Tibial artery (tissue), 4 donors: ENCODE results near the gene OR10H2.

Experiments used
- DNase-seq, 2 donors: peaks; one replicate each; pipeline ENCODE4 v3.0.0-alpha.2; 2019
- H3K27ac ChIP-seq, 2 donors: fragments of 200-600 bp; sonication (generic) in 1 of 2; 1 replicate in 1 of 2; 2 replicates in 1 of 2; pipeline ENCODE4 v1.5.1; 2018 to 2019; ENCODE audit warnings: mild to moderate bottlenecking in 1 of 2
- H3K27me3 ChIP-seq, 2 donors: fragments of 200-600 bp; sonication (generic) in 1 of 2; one replicate each; pipeline versions ENCODE4 v1.5.1 to v1.6.0; 2016 to 2019
- H3K36me3 ChIP-seq, 3 donors: fragments of 200-600 bp; sonication (generic) in 2 of 3; one replicate each; pipeline ENCODE4 v1.5.1; 2016 to 2019; ENCODE audit warnings: mild to moderate bottlenecking in 2 of 3
- H3K4me1 ChIP-seq, 4 donors: fragments of 200-600 bp; sonication (generic) in 2 of 4; 1 replicate in 3 of 4; 2 replicates in 1 of 4; pipeline ENCODE4 v1.5.1; 2016 to 2019
- H3K4me3 ChIP-seq, 2 donors: fragments of 200-600 bp; sonication (generic) in 1 of 2; 1 replicate in 1 of 2; 2 replicates in 1 of 2; pipeline ENCODE4 v1.5.1; 2018 to 2019; ENCODE audit warnings: mild to moderate bottlenecking in 2 of 2
- H3K9me3 ChIP-seq, 3 donors: fragments of 200-600 bp; sonication (generic) in 1 of 3; one replicate each; pipeline ENCODE4 v1.5.1; 2016 to 2019
- intact Hi-C: fragments of 100-400 bp; cut with DNase I; formaldehyde crosslinking; loops from one replicate; pipeline ENCODE4 v1.15.0; 2023; ENCODE audit warnings: low total_unique reads
- TF ChIP-seq, protein P1 (sequence below), 2 experiments: fragments of 200-600 bp in 1 of 2; fragments of 450-650 bp in 1 of 2; IDR thresholded peaks; one replicate each; pipeline ENCODE4 v1.5.1; 2017 to 2019; ENCODE audit warnings: antibody characterized with exemption in 2 of 2, mild to moderate bottlenecking in 1 of 2, moderate library complexity in 1 of 2

OR10H2 gene

DNA sequence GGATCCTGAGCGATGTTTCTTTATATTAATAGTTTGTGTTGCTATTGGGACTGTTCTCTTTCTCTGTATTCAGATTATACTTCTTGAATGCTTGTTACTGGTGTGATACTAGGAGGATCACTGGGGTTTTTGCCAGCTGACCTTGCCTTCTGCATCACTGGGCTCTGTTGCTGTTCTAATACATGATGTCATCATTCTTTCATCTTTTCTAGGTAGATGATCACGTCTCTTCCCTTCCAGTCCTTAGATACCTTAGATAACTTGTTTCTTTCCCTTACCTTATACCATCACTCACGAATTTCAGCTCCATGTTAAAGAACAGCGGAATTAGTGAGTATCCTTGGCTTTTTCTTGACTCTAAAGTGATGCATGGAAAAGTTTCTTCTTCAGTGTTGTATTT is 9.9 kb downstream of the OR10H2 start, which contains the start of gene OR10H3:
Gene OR10H3 (plus strand): TSS at position 264 of the 400 bp plus-strand sequence. CDS start 3,408 bp downstream, outside the sequence.
- TF ChIP-seq, protein P1, sequence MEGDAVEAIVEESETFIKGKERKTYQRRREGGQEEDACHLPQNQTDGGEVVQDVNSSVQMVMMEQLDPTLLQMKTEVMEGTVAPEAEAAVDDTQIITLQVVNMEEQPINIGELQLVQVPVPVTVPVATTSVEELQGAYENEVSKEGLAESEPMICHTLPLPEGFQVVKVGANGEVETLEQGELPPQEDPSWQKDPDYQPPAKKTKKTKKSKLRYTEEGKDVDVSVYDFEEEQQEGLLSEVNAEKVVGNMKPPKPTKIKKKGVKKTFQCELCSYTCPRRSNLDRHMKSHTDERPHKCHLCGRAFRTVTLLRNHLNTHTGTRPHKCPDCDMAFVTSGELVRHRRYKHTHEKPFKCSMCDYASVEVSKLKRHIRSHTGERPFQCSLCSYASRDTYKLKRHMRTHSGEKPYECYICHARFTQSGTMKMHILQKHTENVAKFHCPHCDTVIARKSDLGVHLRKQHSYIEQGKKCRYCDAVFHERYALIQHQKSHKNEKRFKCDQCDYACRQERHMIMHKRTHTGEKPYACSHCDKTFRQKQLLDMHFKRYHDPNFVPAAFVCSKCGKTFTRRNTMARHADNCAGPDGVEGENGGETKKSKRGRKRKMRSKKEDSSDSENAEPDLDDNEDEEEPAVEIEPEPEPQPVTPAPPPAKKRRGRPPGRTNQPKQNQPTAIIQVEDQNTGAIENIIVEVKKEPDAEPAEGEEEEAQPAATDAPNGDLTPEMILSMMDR (IDR thresholded peaks at IDR 0.05), result no peak

DNA sequence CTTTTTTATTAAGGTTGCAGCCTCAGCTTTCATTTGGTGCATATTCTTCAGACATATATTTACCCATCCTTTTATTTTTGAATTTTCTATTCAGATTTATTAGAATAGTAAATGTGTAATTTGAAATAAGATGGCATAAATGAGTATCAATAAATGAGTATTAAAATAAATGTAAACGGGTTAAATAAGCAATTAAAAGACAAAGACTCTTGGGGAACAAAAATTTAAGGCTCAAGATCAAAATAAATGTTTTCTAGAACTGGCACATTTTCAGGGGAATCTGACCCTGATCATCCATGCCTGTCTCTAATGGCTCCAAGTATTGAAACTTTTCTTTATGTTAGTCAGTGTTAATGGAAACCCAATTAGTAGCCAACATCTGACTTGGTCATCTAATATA is 13.0 kb downstream of the OR10H2 start:
- no peaks in the 10 kb centered on the region for H3K4me1 ChIP-seq
- TF ChIP-seq, protein P1 (IDR thresholded peaks at IDR 0.05), result no peak
- no peak overlapping the region for H3K4me3 ChIP-seq
- intact Hi-C loops, result no loop called here
- H3K27me3 ChIP-seq, result peaks cover 0 to 12% of the 10 kb centered on the region in 2 donors
- H3K9me3 ChIP-seq, result peaks cover 3 to 21% (median 20%) of the 10 kb centered on the region in 3 donors
- H3K27ac ChIP-seq, result no peak overlapping the region
- no peak for DNase-seq
- no peaks in the 10 kb centered on the region for H3K36me3 ChIP-seq

More for the DNA sequence above, 9.9 kb downstream of the OR10H2 start, which contains the start of gene OR10H3:
- Histone ChIP-seq H3K4me3 (no peak within 1 kb of the TSS), H3K27me3 (peaks cover 0 to 10% of the 10 kb centered on the region in 2 donors), H3K27ac (no peak within 1 kb of the TSS), H3K9me3 (peaks cover 3 to 21% (median 20%) of the 10 kb centered on the region in 3 donors), H3K4me1 (no peaks in the 10 kb centered on the region), H3K36me3 (no peaks in the 10 kb centered on the region)
- intact Hi-C loops, result no loop called here
- DNase-seq, result no peak

GRCh38 chr19:15748239-15748638 is 20.4 kb downstream of the OR10H2 start:
- Histone ChIP-seq H3K9me3 (no peaks in the 10 kb centered on the region), H3K4me3 (no peak overlapping the region), H3K4me1 (no peaks in the 10 kb centered on the region), H3K27ac (no peak overlapping the region), H3K36me3 (no peaks in the 10 kb centered on the region), H3K27me3 (peaks cover 0 to 11% of the 10 kb centered on the region in 2 donors)
- intact Hi-C loops, result no loop called here
- no peak for DNase-seq
- TF ChIP-seq, protein P1 (IDR thresholded peaks at IDR 0.05), result no peak

GRCh38 chr19:15758379-15758778 is 30.6 kb downstream of the OR10H2 start:
- peaks cover 0 to 31% of the 10 kb centered on the region in 2 donors for H3K27me3 ChIP-seq
- intact Hi-C loops, result no loop called here
- H3K36me3 ChIP-seq, result no peaks in the 10 kb centered on the region
- no peak overlapping the region for H3K4me3 ChIP-seq
- H3K27ac ChIP-seq, result no peak overlapping the region
- H3K4me1 ChIP-seq, result no peaks in the 10 kb centered on the region
- no peak for DNase-seq
- TF ChIP-seq, protein P1 (IDR thresholded peaks at IDR 0.05), result no peak
- H3K9me3 ChIP-seq, result no peaks in the 10 kb centered on the region

- TF ChIP-seq, protein P1 (IDR thresholded peaks at IDR 0.05), result no peak
- Histone ChIP-seq H3K27ac (no peak overlapping the region), H3K36me3 (no peaks in the 10 kb centered on the region), H3K27me3 (peaks cover 0 to 31% of the 10 kb centered on the region in 2 donors), H3K4me3 (no peak overlapping the region), H3K4me1 (no peaks in the 10 kb centered on the region), H3K9me3 (no peaks in the 10 kb centered on the region)
- DNase-seq, result no peak
- intact Hi-C loops, result no loop called here
These were observed 32.2 kb downstream of the OR10H2 start for GRCh38 chr19:15759962-15760565.
